Small intestine (tissue), 4 donors: Measurements from ENCODE around the gene CD1C. TPM values are rescaled to one million over a fixed set of nuclear protein-coding genes. Genes with fewer than 3 reads are reported as not detected.

Experiments
- polyA plus RNA-seq, 4 donors: library from polyadenylated mRNA; stranded (reverse) in 3 of 4; unstranded in 1 of 4; fragments of 200-250 nt in 3 of 4; fragments of 120-200 nt in 1 of 4; gene quantifications; one replicate each; pipeline versions ENCODE4 v1.2.1 to v1.2.3, GENCODE V29; 2013
- donor health status: healthy with polysubstance abuse.
- donor health status: Bipolar disorder and iron deficiency.
- donor health status: healthy.

Gene CD1C
- polyA plus RNA-seq, 4 donors: 0.52 to 0.64 TPM; not detected in 2

Other genes with a start within 250 kb of the CD1C start
- 10 to 100 TPM in 1 of 4 donors, 1 to 10 TPM in 3; 5.9 to 15.0 (median 8.7) TPM for gene CD1D, start 109.0 kb upstream of the CD1C start, polyA plus RNA-seq
- under 1 TPM in 2 of 4 donors, not detected in 2; 0.01 to 0.04 TPM for gene CD1A, start 35.5 kb upstream of the CD1C start, polyA plus RNA-seq
- gene CD1B, start 41.6 kb downstream of the CD1C start, polyA plus RNA-seq: not detected
- gene CD1E, start 64.0 kb downstream of the CD1C start, polyA plus RNA-seq: under 1 TPM in 2 of 4 donors, not detected in 2; 0.13 to 0.34 TPM
- gene OR10T2, start 109.5 kb downstream of the CD1C start, polyA plus RNA-seq: not detected
- gene OR10K2, start 136.3 kb downstream of the CD1C start, polyA plus RNA-seq: not detected
- not detected for gene OR10K1, start 171.9 kb downstream of the CD1C start, polyA plus RNA-seq
- gene OR10R2, start 182.3 kb downstream of the CD1C start, polyA plus RNA-seq: not detected